Testis (tissue), 3 donors: ENCODE data around the gene ASIC2. TPM values are rescaled to one million over a fixed set of nuclear protein-coding genes. Genes with fewer than 3 reads are reported as not detected.

Source experiments
- DNase-seq: peaks from one replicate; pipeline ENCODE4 v3.0.0-alpha.2; 2019
- H3K27ac ChIP-seq, 2 donors: fragments of 200-600 bp; sonication (generic); one replicate each; pipeline ENCODE4 v1.5.1; 2019
- H3K27me3 ChIP-seq: fragments of 200-600 bp; sonication (generic); one replicate; pipeline ENCODE4 v1.5.1; 2019
- H3K36me3 ChIP-seq: fragments of 200-600 bp; sonication (generic); one replicate; pipeline ENCODE4 v1.5.1; 2017; ENCODE audit warnings: low read depth; ENCODE audit errors: missing control alignments
- H3K4me1 ChIP-seq: fragments of 200-600 bp; sonication (generic); one replicate; pipeline ENCODE4 v1.5.1; 2019
- H3K4me3 ChIP-seq, 2 donors: fragments of 200-600 bp; sonication (generic); one replicate each; pipeline ENCODE4 v1.5.1; 2017 to 2019
- H3K9me3 ChIP-seq: fragments of 200-600 bp; sonication (generic); one replicate; pipeline ENCODE4 v1.5.1; 2017
- CTCF ChIP-seq, 3 experiments: fragments of 450-650 bp in 2 of 3; fragments of 200-600 bp in 1 of 3; sonication (generic) in 1 of 3; IDR thresholded peaks; one replicate each; pipeline ENCODE4 v1.5.1; 2016 to 2019; ENCODE audit warnings: antibody characterized with exemption in 3 of 3, mild to moderate bottlenecking in 2 of 3, moderate library complexity in 1 of 3
- POLR2A ChIP-seq: fragments of 450-650 bp; IDR thresholded peaks from one replicate; pipeline ENCODE4 v1.6.1; 2017; ENCODE audit warnings: antibody characterized with exemption, mild to moderate bottlenecking, moderate library complexity
- WGBS, 2 donors: methylation state at CpG; one replicate each; pipeline ENCODE4 v1.1.5; 2018; 5-methylcytosine and 5-hydroxymethylcytosine counted together
- intact Hi-C: fragments of 100-400 bp; cut with DNase I; formaldehyde crosslinking; loops from one replicate; pipeline ENCODE4 v1.15.1; 2023; ENCODE audit warnings: low total_unique reads
- polyA plus RNA-seq: library from polyadenylated mRNA; stranded (reverse); fragments of 350-450 nt; fragmentation: Illumina TruSeq; extraction: RNeasy Lipid Tissue Mini Kit (QIAGEN cat#74804); gene quantifications from one replicate; pipeline ENCODE4 v1.2.3, GENCODE V29; 2014; ENCODE audit warnings: low read depth, low replicate concordance; ENCODE audit not compliant: insufficient read depth
- total RNA-seq, 2 donors: library from RNA; depleted of rRNA; stranded (reverse); fragments of >200 nt; gene quantifications; one replicate each; pipeline ENCODE4 v1.2.3, GENCODE V29; 2016

The ASIC2 gene
- total and polyA plus RNA-seq, 3 donors from 2014 or later, result 0.73 to 1.0 (median 0.81) TPM

- intact Hi-C loops, result no loop called here
- Histone ChIP-seq H3K27me3 (no peaks in the 10 kb centered on the region), H3K4me3 (no peak overlapping the region), H3K27ac (no peak overlapping the region), H3K9me3 (no peaks in the 10 kb centered on the region), H3K36me3 (no peaks in the 10 kb centered on the region), H3K4me1 (no peaks in the 10 kb centered on the region)
- 88 to 94% methylated on average over 6 of the region's 6 CpGs for WGBS, 2 donors
- DNase-seq, result no peak
- TF ChIP-seq POLR2A (no peak), CTCF (IDR thresholded peaks at IDR 0.05) (no peak)
Measured at GRCh38 chr17:33262266-33263123, 30.6 kb downstream of the ASIC2 start.

GRCh38 chr17:33261820-33262219, 31.3 kb downstream of the ASIC2 start:
- Histone ChIP-seq H3K36me3 (no peaks in the 10 kb centered on the region), H3K9me3 (no peaks in the 10 kb centered on the region), H3K27ac (no peak overlapping the region), H3K27me3 (no peaks in the 10 kb centered on the region), H3K4me1 (no peaks in the 10 kb centered on the region), H3K4me3 (no peak overlapping the region)
- TF ChIP-seq POLR2A, result no peak
- TF ChIP-seq CTCF (IDR thresholded peaks at IDR 0.05), result no peak
- intact Hi-C loops, result no loop called here
- WGBS, 2 donors, result 84 to 86% methylated on average over 5 to 10 of the region's 10 CpGs
- DNase-seq, result no peak

GRCh38 chr17:33260638-33261037, 32.5 kb downstream of the ASIC2 start:
- H3K4me1 ChIP-seq, result no peaks in the 10 kb centered on the region
- no peak overlapping the region for H3K4me3 ChIP-seq
- no peaks in the 10 kb centered on the region for H3K27me3 ChIP-seq
- no peaks in the 10 kb centered on the region for H3K9me3 ChIP-seq
- DNase-seq, result no peak
- intact Hi-C loops, result no loop called here
- H3K27ac ChIP-seq, result no peak overlapping the region
- WGBS, 2 donors, result 65 to 75% methylated on average over 10 of the region's 10 CpGs
- no peak for TF ChIP-seq CTCF (IDR thresholded peaks at IDR 0.05)
- TF ChIP-seq POLR2A, result no peak
- H3K36me3 ChIP-seq, result no peaks in the 10 kb centered on the region

GRCh38 chr17:33258296-33258695, 34.8 kb downstream of the ASIC2 start:
- no peaks in the 10 kb centered on the region for H3K9me3 ChIP-seq
- no peaks in the 10 kb centered on the region for H3K27me3 ChIP-seq
- TF ChIP-seq CTCF (IDR thresholded peaks at IDR 0.05) (no peak), POLR2A (no peak)
- H3K4me3 ChIP-seq, result no peak overlapping the region
- intact Hi-C loops, result no loop called here
- 83 to 87% methylated on average over 3 of the region's 3 CpGs for WGBS, 2 donors
- H3K4me1 ChIP-seq, result no peaks in the 10 kb centered on the region
- no peak for DNase-seq
- H3K36me3 ChIP-seq, result no peaks in the 10 kb centered on the region
- no peak overlapping the region for H3K27ac ChIP-seq

- intact Hi-C loops, result no loop called here
- no peaks in the 10 kb centered on the region for H3K27me3 ChIP-seq
- WGBS, 2 donors, result 93 to 97% methylated on average over 2 of the region's 2 CpGs
- no peak overlapping the region for H3K4me3 ChIP-seq
- no peak for DNase-seq
- H3K4me1 ChIP-seq, result no peaks in the 10 kb centered on the region
- H3K9me3 ChIP-seq, result no peaks in the 10 kb centered on the region
- H3K36me3 ChIP-seq, result no peaks in the 10 kb centered on the region
- H3K27ac ChIP-seq, result no peak overlapping the region
- no peak for TF ChIP-seq CTCF (IDR thresholded peaks at IDR 0.05)
- no peak for TF ChIP-seq POLR2A
Measured at GRCh38 chr17:33245183-33245582, 47.9 kb downstream of the ASIC2 start.
